Heart left ventricle (tissue), 16 donors: Measurements from ENCODE around the gene GABBR1. TPM values are rescaled to one million over a fixed set of nuclear protein-coding genes. Genes with fewer than 3 reads are reported as not detected.

Source experiments
- ATAC-seq, 4 donors: fragments of 200-7000 bp; cut with Tn5 transposase; one replicate each; pipeline ENCODE4 v1.9.1; 2020 to 2022; ENCODE audit warnings: moderate library complexity in 4 of 4, mild to moderate bottlenecking in 3 of 4, moderate number of reproducible peaks in 1 of 4
- DNase-seq, 5 donors: peaks; one replicate each; pipeline ENCODE4 v3.0.0-alpha.2; 2020
- H3K27ac ChIP-seq, 12 donors: fragments of 200-600 bp; sonication (generic) in 4 of 12; one replicate each; pipeline versions ENCODE4 v1.5.0 to v1.8.0; 2016 to 2022; ENCODE audit warnings: mild to moderate bottlenecking in 2 of 12
- H3K27me3 ChIP-seq, 9 donors: fragments of 200-600 bp; sonication (generic) in 2 of 9; one replicate each; pipeline versions ENCODE4 v1.5.1 to v1.8.0; 2016 to 2022; ENCODE audit warnings: mild to moderate bottlenecking in 3 of 9
- H3K36me3 ChIP-seq, 9 donors: fragments of 200-600 bp; sonication (generic) in 2 of 9; one replicate each; pipeline versions ENCODE4 v1.5.0 to v1.8.0; 2018 to 2022; ENCODE audit warnings: mild to moderate bottlenecking in 2 of 9
- H3K4me1 ChIP-seq, 12 donors: fragments of 200-600 bp; sonication (generic) in 4 of 12; one replicate each; pipeline versions ENCODE4 v1.5.0 to v1.8.0; 2016 to 2022; ENCODE audit warnings: mild to moderate bottlenecking in 3 of 12
- H3K4me3 ChIP-seq, 12 donors: fragments of 200-600 bp; sonication (generic) in 4 of 12; one replicate each; pipeline versions ENCODE4 v1.5.0 to v1.8.0; 2017 to 2022; ENCODE audit warnings: mild to moderate bottlenecking in 9 of 12, moderate library complexity in 4 of 12
- H3K9me3 ChIP-seq, 12 donors: fragments of 200-600 bp; sonication (generic) in 4 of 12; one replicate each; pipeline versions ENCODE4 v1.5.0 to v1.8.0; 2016 to 2022; ENCODE audit warnings: mild to moderate bottlenecking in 1 of 12
- POLR2A ChIP-seq, 2 donors: fragments of 450-650 bp; IDR thresholded peaks; one replicate each; pipeline ENCODE4 v1.6.1; 2017; ENCODE audit warnings: antibody characterized with exemption in 2 of 2, mild to moderate bottlenecking in 2 of 2, moderate library complexity in 2 of 2
- WGBS, 4 donors: extraction: QIAGEN DNeasy Blood & Tissue Kit in 2 of 4; methylation state at CpG; one replicate each; pipeline versions ENCODE4 v1.1.5 to v1.1.7; 2013 to 2018; 5-methylcytosine and 5-hydroxymethylcytosine counted together
- intact Hi-C, 10 donors: fragments of 100-400 bp; cut with DNase I; formaldehyde crosslinking; loops; one replicate each; pipeline versions ENCODE4 v1.11.1 to v1.14.2; 2022
- polyA plus RNA-seq, 2 donors: library from polyadenylated mRNA; stranded (reverse); fragments of 200-250 nt; gene quantifications; one replicate each; pipeline ENCODE4 v1.2.3, GENCODE V29; 2013
- total RNA-seq, 9 donors: library from RNA; depleted of rRNA in 2 of 9; stranded (reverse); fragments of >200 nt in 2 of 9; fragmentation: NEBNext Ultra II Directional in 3 of 9; extraction: Animal tissue kit (Norgen Biotek cat#: 25700) in 3 of 9; gene quantifications; one replicate each; pipeline versions ENCODE4 v1.1.0 to v1.2.4, GENCODE V29; 2016 to 2023
- TF ChIP-seq, protein P1 (sequence below), 12 donors: fragments of 200-600 bp; sonication (generic) in 4 of 12; IDR thresholded peaks; one replicate each; pipeline versions ENCODE4 v1.5.0 to v1.8.0; 2018 to 2022; ENCODE audit warnings: antibody characterized with exemption in 12 of 12, mild to moderate bottlenecking in 5 of 12
- donor health status: ischemic (EF 13 %, LVEDD 7.1; RV severe dilation, severe dysfunction).
- donor health status: healthy with polysubstance abuse.
- donor health status: DM: no; HTN: yes; CAD: no.
- donor health status: DM: no; HTN: no; CAD: no.
- donor health status: ischemic (EF 25% LVEDD 6.9; RV normal size, moderate dysfunction).
- donor health status: ischemic (EF 25% LVEDD 5.7; RV mildly dilated, moderate dysfunction).
- donor health status: healthy.
- donor health status: DM: yes; HTN: yes; CAD: no.
- donor health status: ischemic (EF 35%, LVEDD 5.7; RV mildly dilated, moderate dysfunction).
- donor health status: nonischemic (EF 11% LVEDD 7.7; RV severe dilation, severe dysfunction).
- donor health status: DM: yes; HTN: yes; CAD: no.
- donor health status: PGD.
- donor health status: ischemic (EF 29% LVEDD 5.4; RV normal size, mild dysfunction).
- donor health status: nonischemic (EF 23%, LVEDD 6.1; RV moderate dilation, normal function).

GABBR1 gene
- total and polyA plus RNA-seq, 11 donors = 11.6 to 30.8 (median 18.1) TPM

DNA sequence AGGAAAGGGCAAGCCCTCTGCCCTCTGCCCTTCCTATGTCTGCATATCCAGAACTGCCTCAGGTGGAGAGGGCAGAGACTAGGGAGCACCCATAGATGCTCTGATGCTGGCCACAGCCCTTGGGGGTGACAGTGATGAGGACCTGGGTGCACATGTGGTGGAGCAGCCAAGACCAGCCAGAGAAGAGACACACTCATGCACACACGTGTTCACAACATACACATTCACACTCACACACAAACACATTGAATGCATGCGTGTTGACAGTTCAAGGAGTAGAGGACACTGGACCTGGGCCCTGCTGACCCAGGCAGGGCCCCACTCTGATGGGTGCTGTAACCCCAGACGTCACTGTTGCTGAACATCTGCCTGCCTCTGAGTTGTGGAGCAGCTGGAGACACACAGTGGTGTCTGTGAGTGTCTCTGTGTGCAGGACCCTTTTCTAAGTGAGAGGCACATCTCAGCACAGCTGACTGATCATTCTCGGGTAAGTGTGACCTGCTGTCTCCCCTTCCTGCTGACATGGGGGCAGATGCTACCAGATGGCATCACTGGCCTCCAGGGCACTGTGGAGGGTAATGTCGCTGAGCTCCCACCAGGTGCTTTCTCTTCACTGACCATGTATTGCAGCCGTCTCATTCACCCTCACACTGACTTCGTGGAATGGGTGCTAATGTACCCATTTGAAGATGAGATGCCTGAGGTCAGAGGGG, 115.1 kb downstream of the GABBR1 start:
- no peak overlapping the region for H3K4me3 ChIP-seq
- DNase-seq (no peak), ATAC-seq (no peak)
- TF ChIP-seq, protein P1, sequence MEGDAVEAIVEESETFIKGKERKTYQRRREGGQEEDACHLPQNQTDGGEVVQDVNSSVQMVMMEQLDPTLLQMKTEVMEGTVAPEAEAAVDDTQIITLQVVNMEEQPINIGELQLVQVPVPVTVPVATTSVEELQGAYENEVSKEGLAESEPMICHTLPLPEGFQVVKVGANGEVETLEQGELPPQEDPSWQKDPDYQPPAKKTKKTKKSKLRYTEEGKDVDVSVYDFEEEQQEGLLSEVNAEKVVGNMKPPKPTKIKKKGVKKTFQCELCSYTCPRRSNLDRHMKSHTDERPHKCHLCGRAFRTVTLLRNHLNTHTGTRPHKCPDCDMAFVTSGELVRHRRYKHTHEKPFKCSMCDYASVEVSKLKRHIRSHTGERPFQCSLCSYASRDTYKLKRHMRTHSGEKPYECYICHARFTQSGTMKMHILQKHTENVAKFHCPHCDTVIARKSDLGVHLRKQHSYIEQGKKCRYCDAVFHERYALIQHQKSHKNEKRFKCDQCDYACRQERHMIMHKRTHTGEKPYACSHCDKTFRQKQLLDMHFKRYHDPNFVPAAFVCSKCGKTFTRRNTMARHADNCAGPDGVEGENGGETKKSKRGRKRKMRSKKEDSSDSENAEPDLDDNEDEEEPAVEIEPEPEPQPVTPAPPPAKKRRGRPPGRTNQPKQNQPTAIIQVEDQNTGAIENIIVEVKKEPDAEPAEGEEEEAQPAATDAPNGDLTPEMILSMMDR (IDR thresholded peaks at IDR 0.05) = no peak
- no peak for TF ChIP-seq POLR2A (IDR thresholded peaks at IDR 0.05)
- H3K27ac ChIP-seq = no peak overlapping the region
- no peaks in the 10 kb centered on the region for H3K27me3 ChIP-seq
- peaks cover 0 to 3% (median 0%) of the 10 kb centered on the region in 12 donors for H3K9me3 ChIP-seq
- WGBS, 4 donors = 68 to 75% (median 73%) methylated on average over 4 to 7 of the region's 7 CpGs
- no peaks in the 10 kb centered on the region for H3K36me3 ChIP-seq
- H3K4me1 ChIP-seq = no peaks in the 10 kb centered on the region
- intact Hi-C loops = no loop called here

DNA sequence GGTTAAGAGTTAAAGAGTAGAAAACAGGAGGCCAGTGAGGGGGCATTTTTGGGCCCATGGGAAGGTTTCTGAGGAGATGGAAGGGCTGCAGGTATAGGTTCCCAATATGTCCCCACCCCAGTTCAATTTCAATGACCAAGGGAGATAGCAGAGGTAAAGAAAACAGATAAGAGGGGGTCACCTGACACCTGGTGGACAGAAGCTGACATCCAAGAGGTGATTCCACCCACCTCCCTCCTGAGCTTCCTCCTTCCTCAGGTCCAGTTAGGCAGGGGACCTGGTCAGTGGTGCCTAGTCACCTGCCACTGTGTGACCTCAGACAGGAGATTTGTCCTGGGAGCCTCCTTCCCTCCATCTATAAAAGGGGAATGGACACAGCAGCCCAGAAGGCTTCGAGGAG, 115.7 kb downstream of the GABBR1 start:
- Histone ChIP-seq H3K36me3 (no peaks in the 10 kb centered on the region), H3K27ac (no peak overlapping the region), H3K4me1 (no peaks in the 10 kb centered on the region), H3K27me3 (no peaks in the 10 kb centered on the region), H3K9me3 (peaks cover 0 to 3% (median 0%) of the 10 kb centered on the region in 12 donors), H3K4me3 (no peak overlapping the region)
- ATAC-seq (no peak), DNase-seq (no peak)
- 71 to 86% (median 78%) methylated on average over 1 of the region's 1 CpG for WGBS, 4 donors
- TF ChIP-seq POLR2A (IDR thresholded peaks at IDR 0.05) = no peak
- TF ChIP-seq, protein P1 (IDR thresholded peaks at IDR 0.05) = no peak
- intact Hi-C loops = no loop called here

DNA sequence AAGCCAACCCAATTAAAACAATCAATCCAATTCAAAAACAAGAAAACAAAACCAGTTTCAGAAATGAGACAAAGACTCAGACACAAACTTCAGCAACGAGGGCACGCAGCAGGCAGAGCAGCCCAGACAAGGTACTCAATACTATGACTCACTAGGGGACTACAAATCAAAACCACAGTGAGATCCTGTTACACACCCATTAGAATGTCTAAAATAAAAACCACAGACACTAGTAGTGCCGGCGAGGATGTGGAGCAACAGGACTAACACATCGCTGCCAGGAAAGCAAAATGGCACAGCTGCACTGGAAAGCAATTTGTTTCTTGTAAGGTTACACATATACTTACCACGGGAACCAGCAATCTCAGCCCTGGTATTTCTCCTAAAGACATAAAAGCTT, 116.9 kb downstream of the GABBR1 start:
- TF ChIP-seq, protein P1 (IDR thresholded peaks at IDR 0.05) = no peak
- TF ChIP-seq POLR2A (IDR thresholded peaks at IDR 0.05) = no peak
- 71 to 81% (median 80%) methylated on average over 6 of the region's 6 CpGs for WGBS, 4 donors
- Histone ChIP-seq H3K4me1 (no peaks in the 10 kb centered on the region), H3K27me3 (peaks cover 0 to 2% (median 0%) of the 10 kb centered on the region in 9 donors), H3K36me3 (no peaks in the 10 kb centered on the region), H3K9me3 (peaks cover 0 to 3% (median 0%) of the 10 kb centered on the region in 12 donors), H3K27ac (no peak overlapping the region), H3K4me3 (no peak overlapping the region)
- intact Hi-C loops = no loop called here
- DNase-seq (no peak), ATAC-seq (no peak)

DNA sequence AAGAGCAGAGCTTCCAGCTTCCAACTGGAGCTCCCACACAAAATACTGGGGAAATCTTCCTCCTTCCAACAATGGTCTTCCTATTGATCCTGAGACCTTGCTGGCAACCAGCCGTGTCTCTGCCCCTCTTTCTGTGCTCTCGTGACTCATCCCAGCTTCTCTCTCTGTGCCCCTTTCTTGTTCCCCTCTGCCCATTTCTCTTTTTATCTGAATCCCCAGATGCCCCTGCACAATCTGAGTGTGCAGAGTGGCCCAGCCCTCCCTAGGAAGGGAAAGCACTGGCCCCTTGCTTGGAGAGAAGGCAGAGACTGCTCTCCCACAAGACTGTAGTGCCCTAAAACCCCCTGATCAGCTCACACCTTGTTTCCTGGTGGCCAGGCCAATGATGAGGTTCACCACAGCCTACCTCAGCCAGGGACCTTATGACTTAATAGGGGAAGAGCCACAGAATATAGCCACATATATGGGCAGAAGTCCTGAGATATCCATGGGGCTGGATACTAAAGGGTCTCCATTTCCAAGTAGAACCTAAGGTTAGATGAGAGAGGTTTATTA, 122.2 kb downstream of the GABBR1 start:
- no peak for TF ChIP-seq POLR2A (IDR thresholded peaks at IDR 0.05)
- Histone ChIP-seq H3K4me1 (no peaks in the 10 kb centered on the region), H3K27me3 (peaks cover 0 to 8% (median 0%) of the 10 kb centered on the region in 9 donors), H3K27ac (no peak overlapping the region), H3K4me3 (no peak overlapping the region), H3K9me3 (peaks cover 0 to 3% (median 0%) of the 10 kb centered on the region in 12 donors), H3K36me3 (no peaks in the 10 kb centered on the region)
- intact Hi-C loops = no loop called here
- WGBS, 4 donors = 70 to 75% (median 71%) methylated on average over 2 of the region's 2 CpGs
- DNase-seq = no peak
- no peak for ATAC-seq
